ENCODE results near the gene SPC25. TPM values are rescaled to one million over a fixed set of nuclear protein-coding genes. Genes with fewer than 3 reads are reported as not detected.
A peak's percentile ranks its signal among the peaks of the same experiment; 100 is the strongest.

The SPC25 gene
- total RNA-seq, 1 experiment from 2014 or later, result 3.5 TPM

DNA sequence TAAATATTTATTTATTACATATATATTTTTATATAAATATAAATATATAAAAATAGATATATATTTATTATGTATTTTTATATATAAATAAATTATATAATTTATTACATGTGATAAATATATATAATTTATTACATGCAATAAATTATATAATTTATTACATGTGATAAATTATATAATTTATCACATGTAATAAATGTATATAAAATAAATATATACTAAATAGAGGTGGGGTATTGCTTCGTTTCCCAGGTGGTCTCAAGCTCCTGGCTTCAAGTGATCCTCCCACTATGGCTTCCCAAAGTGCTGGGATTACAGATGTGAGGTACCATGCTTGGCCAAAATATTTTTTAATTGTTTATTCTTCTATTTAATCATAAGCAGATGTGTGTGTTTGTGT lies 7.2 kb upstream of the SPC25 start:
- TF ChIP-seq, protein P1, sequence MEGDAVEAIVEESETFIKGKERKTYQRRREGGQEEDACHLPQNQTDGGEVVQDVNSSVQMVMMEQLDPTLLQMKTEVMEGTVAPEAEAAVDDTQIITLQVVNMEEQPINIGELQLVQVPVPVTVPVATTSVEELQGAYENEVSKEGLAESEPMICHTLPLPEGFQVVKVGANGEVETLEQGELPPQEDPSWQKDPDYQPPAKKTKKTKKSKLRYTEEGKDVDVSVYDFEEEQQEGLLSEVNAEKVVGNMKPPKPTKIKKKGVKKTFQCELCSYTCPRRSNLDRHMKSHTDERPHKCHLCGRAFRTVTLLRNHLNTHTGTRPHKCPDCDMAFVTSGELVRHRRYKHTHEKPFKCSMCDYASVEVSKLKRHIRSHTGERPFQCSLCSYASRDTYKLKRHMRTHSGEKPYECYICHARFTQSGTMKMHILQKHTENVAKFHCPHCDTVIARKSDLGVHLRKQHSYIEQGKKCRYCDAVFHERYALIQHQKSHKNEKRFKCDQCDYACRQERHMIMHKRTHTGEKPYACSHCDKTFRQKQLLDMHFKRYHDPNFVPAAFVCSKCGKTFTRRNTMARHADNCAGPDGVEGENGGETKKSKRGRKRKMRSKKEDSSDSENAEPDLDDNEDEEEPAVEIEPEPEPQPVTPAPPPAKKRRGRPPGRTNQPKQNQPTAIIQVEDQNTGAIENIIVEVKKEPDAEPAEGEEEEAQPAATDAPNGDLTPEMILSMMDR (IDR thresholded peaks at IDR 0.05; ENCODE audit: unreplicated experiment), result no peak
- ChIA-PET CTCF (no interaction called here), POLR2A (interaction anchor here (0.6 kb wide), 1 partner anchor 708 kb away, joined by 3 read pairs; no protein-coding TSS in a partner anchor)
- Mint-ChIP-seq H3K9me3 (ENCODE audit: unreplicated experiment) (no peaks in the 10 kb centered on the region), H3K36me3 (ENCODE audit: insufficient read depth, unreplicated experiment) (no peaks in the 10 kb centered on the region), H3K4me3 (ENCODE audit: unreplicated experiment) (no peak overlapping the region), H3K27ac (ENCODE audit: low read depth, unreplicated experiment) (no peak overlapping the region), H3K4me1 (ENCODE audit: insufficient read depth, unreplicated experiment) (no peaks in the 10 kb centered on the region), H3K27me3 (ENCODE audit: insufficient read depth, unreplicated experiment) (peaks cover 60% of the 10 kb centered on the region)
- no peak for DNase-seq (ENCODE audit: unreplicated experiment)
- intact Hi-C loops (cut with micrococcal nuclease), result no loop called here
- BruUV-seq (replicated peaks), result no TSS peak

DNA sequence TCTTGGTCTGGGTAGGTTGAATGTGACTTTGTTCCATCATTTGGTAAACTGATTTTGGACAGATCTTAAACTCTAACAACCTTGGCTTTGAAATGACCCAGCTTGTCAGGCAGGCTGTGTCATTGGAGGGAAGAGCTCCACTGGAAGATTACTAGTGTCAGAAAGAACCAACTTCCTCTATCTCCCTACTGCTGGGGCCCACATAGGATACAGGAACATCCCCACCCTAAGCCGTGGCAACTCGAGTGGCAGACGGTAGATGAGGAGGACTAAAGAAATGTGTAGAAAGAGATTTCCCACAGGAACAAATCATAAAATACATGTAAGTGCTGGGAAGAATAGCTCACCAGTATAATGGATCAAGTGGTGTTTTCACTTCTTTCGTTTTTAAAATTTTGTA lies 6.6 kb upstream of the SPC25 start:
- Mint-ChIP-seq H3K27me3 (ENCODE audit: insufficient read depth, unreplicated experiment) (peaks cover 60% of the 10 kb centered on the region), H3K4me1 (ENCODE audit: insufficient read depth, unreplicated experiment) (no peaks in the 10 kb centered on the region), H3K36me3 (ENCODE audit: insufficient read depth, unreplicated experiment) (no peaks in the 10 kb centered on the region), H3K4me3 (ENCODE audit: unreplicated experiment) (no peak overlapping the region), H3K27ac (ENCODE audit: low read depth, unreplicated experiment) (no peak overlapping the region), H3K9me3 (ENCODE audit: unreplicated experiment) (no peaks in the 10 kb centered on the region)
- BruUV-seq (replicated peaks), result no TSS peak
- POLR2A ChIA-PET, result no interaction called here
- TF ChIP-seq, protein P1 (IDR thresholded peaks at IDR 0.05; ENCODE audit: unreplicated experiment), result no peak
- CTCF ChIA-PET, result interaction anchor here (0.6 kb wide), 1 partner anchor 607 kb away, joined by 4 read pairs; no protein-coding TSS in a partner anchor
- intact Hi-C loops (cut with micrococcal nuclease), result no loop called here
- DNase-seq (ENCODE audit: unreplicated experiment), result no peak

DNA sequence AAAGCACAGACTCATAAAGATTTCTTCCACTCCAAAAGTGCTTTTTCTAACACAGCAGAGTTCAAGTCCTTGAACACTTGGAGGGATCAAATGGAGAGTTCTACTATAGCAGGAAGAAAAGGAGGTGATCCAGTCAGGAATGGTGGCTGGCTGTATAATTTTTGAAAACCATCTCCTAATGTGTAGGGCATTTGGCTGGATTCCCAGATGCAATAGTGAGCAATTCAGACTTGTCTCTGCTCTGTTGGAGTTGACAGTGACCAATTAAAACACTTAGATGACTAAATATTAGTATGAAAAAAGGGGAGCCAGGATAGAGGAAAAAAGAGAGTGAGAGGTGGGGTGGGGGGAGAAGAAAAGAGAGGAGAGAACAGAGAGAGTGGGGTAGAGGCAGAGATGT lies 5.5 kb upstream of the SPC25 start:
- no peaks in the 10 kb centered on the region for H3K36me3 Mint-ChIP-seq (ENCODE audit: insufficient read depth, unreplicated experiment)
- H3K27ac Mint-ChIP-seq (ENCODE audit: low read depth, unreplicated experiment), result no peak overlapping the region
- TF ChIP-seq, protein P1 (IDR thresholded peaks at IDR 0.05; ENCODE audit: unreplicated experiment), result no peak

DNA sequence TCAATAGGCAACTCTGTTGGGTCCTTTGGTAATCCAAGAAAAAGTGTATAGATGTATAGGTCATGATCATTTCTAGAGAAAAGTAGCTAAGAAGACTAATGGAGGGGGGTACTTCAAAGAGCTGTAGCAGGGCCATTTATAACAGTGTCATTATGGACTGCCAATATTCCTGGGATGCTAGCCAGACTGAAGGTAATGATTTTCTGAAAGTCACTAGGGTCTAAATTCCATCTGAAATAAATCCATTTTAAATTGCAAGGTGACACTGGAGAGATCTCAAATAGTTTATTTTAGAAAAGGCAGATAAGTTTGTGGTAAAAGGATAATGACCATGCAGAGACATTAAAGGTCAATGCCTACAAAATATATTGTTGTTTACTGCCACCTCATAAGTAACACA lies 4.5 kb upstream of the SPC25 start:
- ChIA-PET POLR2A (no interaction called here), CTCF (interaction anchor here (0.8 kb wide), 1 partner anchor 558 kb away, joined by 3 read pairs; no protein-coding TSS in a partner anchor)
- no peak overlapping the region for H3K4me3 Mint-ChIP-seq (ENCODE audit: unreplicated experiment)
- peaks cover 46% of the 10 kb centered on the region for H3K27me3 Mint-ChIP-seq (ENCODE audit: insufficient read depth, unreplicated experiment)
- no peaks in the 10 kb centered on the region for H3K9me3 Mint-ChIP-seq (ENCODE audit: unreplicated experiment)
- H3K4me1 Mint-ChIP-seq (ENCODE audit: insufficient read depth, unreplicated experiment), result peaks cover 5% of the 10 kb centered on the region
- H3K27ac Mint-ChIP-seq (ENCODE audit: low read depth, unreplicated experiment), result no peak overlapping the region
- H3K36me3 Mint-ChIP-seq (ENCODE audit: insufficient read depth, unreplicated experiment), result no peaks in the 10 kb centered on the region
- no peak for DNase-seq (ENCODE audit: unreplicated experiment)
- TF ChIP-seq, protein P1 (IDR thresholded peaks at IDR 0.05; ENCODE audit: unreplicated experiment), result no peak
- intact Hi-C loops (cut with micrococcal nuclease), result no loop called here
- BruUV-seq (replicated peaks), result no TSS peak

More for the DNA sequence above, 5.5 kb upstream of the SPC25 start:
- H3K4me1 Mint-ChIP-seq (ENCODE audit: insufficient read depth, unreplicated experiment), result no peaks in the 10 kb centered on the region
- no peak overlapping the region for H3K4me3 Mint-ChIP-seq (ENCODE audit: unreplicated experiment)
- BruUV-seq (replicated peaks), result no TSS peak
- H3K9me3 Mint-ChIP-seq (ENCODE audit: unreplicated experiment), result no peaks in the 10 kb centered on the region
- ChIA-PET POLR2A (no interaction called here), CTCF (no interaction called here)
- intact Hi-C loops (cut with micrococcal nuclease), result no loop called here
- peak; percentile 28 for DNase-seq (ENCODE audit: unreplicated experiment)
- H3K27me3 Mint-ChIP-seq (ENCODE audit: insufficient read depth, unreplicated experiment), result peaks cover 56% of the 10 kb centered on the region
